LNCaP clone FGC (cell line): Measurements from ENCODE around the gene KAZALD1.

ENCODE experiments used
- DNase-seq: peaks from one replicate; pipeline ENCODE4 v3.0.0-alpha.2; 2011; ENCODE audit warnings: low read depth
- H3K4me3 ChIP-seq: 2 replicates; pipeline ENCODE4 v1.5.1; 2011; ENCODE audit warnings: mild to moderate bottlenecking, low read depth, low read length, control low read depth
- TF ChIP-seq, protein P1 (sequence below): IDR thresholded peaks from 2 replicates; pipeline ENCODE4 v1.5.1; 2012; ENCODE audit warnings: mild to moderate bottlenecking; ENCODE audit not compliant: control insufficient read depth, insufficient read depth; ENCODE audit errors: extremely low read depth

Gene KAZALD1

DNA sequence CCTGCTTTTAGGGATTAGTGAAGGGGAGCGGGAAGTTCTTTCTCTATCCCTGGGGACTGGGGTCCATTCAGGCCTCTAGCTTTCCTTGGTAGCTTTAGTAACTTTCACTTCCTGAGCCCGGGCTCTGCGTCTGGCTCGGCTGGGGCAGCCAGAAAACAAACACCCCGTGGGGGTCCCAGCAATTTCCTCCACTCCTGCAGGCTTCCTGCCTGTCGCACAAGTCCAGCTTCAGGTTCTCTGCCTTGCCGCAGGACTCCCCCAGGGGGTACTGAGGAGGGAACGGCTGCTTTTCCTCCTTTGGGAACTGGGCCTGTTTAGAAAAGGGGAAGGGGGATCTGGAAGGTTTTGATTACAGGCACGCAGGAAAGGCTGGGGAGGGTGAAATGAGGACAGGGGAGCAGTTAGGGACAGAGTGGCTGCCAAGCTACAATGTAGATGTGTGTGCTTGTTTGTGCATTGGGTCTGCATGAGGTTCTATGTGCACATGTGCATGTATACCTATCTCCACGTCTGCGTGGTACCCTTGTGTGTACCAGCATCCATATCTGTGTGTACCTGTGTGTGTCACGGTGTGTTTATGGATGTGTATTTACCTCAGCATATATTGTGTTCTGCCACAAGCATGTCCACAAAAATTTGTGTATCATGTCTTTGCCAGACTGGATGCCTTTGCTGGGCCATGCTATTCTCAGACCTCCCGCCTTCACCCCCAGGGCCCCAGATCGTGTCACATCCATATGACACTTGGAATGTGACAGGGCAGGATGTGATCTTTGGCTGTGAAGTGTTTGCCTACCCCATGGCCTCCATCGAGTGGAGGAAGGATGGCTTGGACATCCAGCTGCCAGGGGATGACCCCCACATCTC lies 2.0 kb downstream of the KAZALD1 start:
- TF ChIP-seq, protein P1, sequence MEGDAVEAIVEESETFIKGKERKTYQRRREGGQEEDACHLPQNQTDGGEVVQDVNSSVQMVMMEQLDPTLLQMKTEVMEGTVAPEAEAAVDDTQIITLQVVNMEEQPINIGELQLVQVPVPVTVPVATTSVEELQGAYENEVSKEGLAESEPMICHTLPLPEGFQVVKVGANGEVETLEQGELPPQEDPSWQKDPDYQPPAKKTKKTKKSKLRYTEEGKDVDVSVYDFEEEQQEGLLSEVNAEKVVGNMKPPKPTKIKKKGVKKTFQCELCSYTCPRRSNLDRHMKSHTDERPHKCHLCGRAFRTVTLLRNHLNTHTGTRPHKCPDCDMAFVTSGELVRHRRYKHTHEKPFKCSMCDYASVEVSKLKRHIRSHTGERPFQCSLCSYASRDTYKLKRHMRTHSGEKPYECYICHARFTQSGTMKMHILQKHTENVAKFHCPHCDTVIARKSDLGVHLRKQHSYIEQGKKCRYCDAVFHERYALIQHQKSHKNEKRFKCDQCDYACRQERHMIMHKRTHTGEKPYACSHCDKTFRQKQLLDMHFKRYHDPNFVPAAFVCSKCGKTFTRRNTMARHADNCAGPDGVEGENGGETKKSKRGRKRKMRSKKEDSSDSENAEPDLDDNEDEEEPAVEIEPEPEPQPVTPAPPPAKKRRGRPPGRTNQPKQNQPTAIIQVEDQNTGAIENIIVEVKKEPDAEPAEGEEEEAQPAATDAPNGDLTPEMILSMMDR: no peak
- no peak overlapping the region for H3K4me3 ChIP-seq
- no peak for DNase-seq

DNA sequence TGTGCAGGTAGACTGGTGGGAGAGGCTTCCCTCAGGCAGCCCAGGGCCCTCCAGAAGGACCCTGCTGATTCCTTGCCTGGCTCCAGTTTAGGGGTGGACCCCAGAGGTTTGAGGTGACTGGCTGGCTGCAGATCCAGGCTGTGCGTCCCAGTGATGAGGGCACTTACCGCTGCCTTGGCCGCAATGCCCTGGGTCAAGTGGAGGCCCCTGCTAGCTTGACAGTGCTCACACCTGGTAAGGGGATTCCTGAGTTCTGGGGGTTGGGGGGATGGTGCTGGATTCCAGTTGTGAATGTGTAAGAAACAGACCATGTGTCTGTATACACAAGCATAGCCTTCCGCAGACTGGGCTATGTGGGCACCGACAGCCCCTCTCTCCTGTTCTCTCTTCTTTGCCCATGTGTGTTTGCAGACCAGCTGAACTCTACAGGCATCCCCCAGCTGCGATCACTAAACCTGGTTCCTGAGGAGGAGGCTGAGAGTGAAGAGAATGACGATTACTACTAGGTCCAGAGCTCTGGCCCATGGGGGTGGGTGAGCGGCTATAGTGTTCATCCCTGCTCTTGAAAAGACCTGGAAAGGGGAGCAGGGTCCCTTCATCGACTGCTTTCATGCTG lies 2.7 kb downstream of the KAZALD1 start:
- TF ChIP-seq, protein P1: no peak
- H3K4me3 ChIP-seq: no peak overlapping the region
- no peak for DNase-seq

DNA sequence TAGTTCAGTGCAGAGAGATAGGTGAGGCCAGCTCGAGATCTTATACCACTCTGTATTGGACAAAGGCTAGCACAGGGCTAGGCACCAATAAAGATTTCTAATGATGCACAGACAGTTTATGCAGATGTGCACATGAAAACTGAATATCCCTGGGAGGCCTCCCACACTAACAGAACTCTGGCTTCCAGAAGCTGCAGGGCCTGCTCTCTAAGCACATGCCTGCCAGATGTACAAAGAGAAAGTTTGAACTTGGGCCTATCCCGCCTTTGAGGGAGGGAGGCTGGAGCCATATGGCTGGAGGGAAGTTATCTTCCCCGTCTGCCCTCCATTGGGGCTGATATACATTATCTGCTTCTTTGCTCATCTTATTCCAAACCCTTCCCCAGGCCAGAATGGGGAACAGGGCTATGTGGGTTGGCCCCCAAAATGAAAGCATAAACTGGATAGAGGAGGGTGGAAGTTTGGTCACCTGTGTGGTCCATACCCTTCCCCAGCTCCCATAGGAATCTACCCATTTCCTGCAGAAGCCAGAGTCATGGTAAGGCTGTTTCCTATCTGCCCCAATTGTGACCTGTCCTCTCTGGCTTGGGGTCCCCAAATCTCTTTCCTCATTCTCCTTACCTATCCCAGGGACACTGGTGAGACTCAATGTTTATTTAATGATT lies 3.8 kb downstream of the KAZALD1 start:
- DNase-seq: no peak
- TF ChIP-seq, protein P1: no peak
- H3K4me3 ChIP-seq: peak overlapping the region; percentile 53

DNA sequence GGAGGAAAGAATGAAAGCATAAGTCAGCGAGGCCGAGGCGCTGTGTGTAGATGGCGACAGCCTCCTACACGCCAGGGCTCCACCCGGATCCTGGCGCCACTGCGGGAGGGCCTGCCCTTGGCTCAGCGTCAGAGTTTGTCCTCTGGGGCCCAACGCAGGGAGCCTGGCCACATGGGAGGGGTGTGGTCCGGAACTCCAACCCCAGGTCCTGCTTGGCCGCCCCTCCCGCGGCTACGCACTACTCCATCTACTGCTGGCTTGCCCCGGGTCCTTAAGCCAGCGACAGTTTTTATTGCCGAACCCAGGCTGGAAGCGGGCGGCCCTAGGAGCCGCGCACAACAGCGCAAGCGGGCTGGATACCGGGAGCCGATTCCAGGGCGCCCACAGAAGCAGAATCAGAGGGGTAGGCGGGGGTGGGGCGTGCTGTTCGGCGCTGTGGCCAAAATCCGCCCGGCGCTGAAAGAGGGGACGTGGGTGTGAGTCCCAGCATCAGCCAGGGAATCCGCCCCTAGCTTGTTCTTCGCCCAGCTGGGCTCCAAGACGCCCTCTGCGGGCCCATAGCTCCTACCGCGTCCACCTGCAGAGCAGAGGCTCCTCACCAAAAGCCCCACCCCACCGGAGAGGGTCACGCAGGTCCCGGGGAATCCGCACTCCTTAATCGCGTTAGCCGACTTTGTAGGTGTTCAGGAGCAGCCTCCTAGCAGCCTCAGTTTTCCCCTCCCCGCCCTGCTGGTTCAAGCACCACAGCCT lies 4.5 kb downstream of the KAZALD1 start:
- peak overlapping the region; percentile 53 for H3K4me3 ChIP-seq
- DNase-seq: peak; percentile 54
- TF ChIP-seq, protein P1: peak; percentile 34

DNA sequence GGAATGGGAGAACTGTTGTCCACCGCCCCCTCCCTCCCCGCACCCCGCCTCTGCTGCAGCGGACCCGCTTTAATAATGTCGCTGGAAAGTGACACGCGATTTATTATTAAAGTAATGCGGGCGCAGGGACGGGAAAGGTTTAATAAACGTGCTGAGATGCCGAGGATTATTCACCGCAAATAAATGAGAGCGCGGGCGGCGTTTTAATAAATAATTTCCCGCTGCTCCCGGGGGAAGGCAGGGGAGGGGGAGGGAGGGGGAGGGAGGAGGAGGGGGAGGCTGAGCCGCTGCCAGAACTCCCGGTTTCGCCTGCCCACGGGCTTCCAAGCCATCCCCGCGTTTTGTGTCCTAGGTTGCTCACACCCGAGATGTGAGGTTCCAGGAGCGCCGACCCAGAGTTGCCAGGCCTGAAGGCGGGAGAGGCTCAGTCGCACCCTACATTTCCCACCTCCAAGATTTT lies 5.1 kb downstream of the KAZALD1 start:
- no peak for DNase-seq
- H3K4me3 ChIP-seq: peak overlapping the region; percentile 53
- TF ChIP-seq, protein P1: no peak

DNA sequence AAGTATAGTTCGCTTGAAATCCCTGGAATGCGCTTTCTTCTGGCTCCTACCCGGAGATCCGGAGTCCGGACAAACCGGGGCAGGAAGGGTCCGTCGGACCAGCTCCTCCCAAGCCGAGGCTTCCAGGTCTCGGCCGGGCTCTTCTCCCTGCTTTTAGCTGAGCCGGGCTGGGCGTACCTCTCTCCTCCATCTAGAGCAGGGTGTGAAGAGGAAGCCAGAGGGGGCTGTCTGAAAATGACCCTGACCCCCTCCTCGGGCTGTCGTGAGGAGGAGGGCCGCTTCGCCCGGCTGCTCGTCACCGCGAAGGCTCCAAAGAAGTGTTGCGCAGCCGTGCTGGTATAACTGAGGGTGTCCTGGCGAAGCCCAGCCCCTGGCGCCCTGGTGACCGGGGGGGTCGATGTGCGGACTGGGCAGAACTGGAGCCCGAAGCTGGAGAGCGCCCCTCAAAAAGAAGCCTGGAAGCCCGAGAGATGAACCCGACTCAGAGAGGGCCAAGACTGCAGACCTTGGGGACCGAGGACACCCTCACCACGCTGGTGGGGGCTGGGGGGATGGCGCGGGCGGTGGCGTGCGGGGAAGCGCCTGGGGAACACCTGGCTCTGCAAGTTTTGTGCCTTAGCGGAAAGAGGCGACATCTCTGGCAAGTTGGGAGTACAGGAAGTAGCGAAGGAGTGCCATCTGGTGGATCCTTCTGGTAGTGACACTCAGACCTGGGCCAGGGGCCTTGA lies 5.7 kb downstream of the KAZALD1 start:
- peak overlapping the region; percentile 53 for H3K4me3 ChIP-seq
- TF ChIP-seq, protein P1: peak; percentile 63
- DNase-seq: peak; percentile 37
